IMR-90 (cell line): ENCODE data around the gene EXOG. TPM values are rescaled to one million over a fixed set of nuclear protein-coding genes. Genes with fewer than 3 reads are reported as not detected.

Experiments used
- ATAC-seq: fragments of 200-7000 bp; cut with Tn5 transposase; 2 replicates; pipeline ENCODE4 v1.9.1; 2020; ENCODE audit warnings: low read depth, mild to moderate bottlenecking, moderate library complexity
- BruUV-seq: library from RNA; stranded (reverse); fragments of 400-500 nt; replicated peaks from 2 replicates; lab custom pipeline; 2021; lab: Mats Ljungman, UMichigan
- CTCF ChIA-PET: fragments of 300-600 bp; formaldehyde crosslinking; extraction: SDS; loops from one replicate; lab custom pipeline; 2021; ENCODE audit warnings: antibody characterized with exemption; lab: Yijun Ruan, JAX
- POLR2A ChIA-PET: fragments of 300-600 bp; sonication (Branson Sonifier 250); formaldehyde crosslinking; loops from one replicate; lab custom pipeline; 2022; ENCODE audit warnings: antibody characterized with exemption; ENCODE audit not compliant: unreplicated experiment; lab: Charles Lee
- DNase-seq: peaks from one replicate; pipeline ENCODE4 v3.0.0; 2013
- H2AFZ ChIP-seq: replicated peaks from 2 replicates; pipeline ENCODE3; 2013; ENCODE audit warnings: low read length, mild to moderate bottlenecking; ENCODE audit not compliant: poor library complexity
- H2AK5ac ChIP-seq: 2 replicates; pipeline ENCODE4 v1.6.1; 2013; ENCODE audit warnings: low read depth, low read length, inconsistent platforms
- H2AK9ac ChIP-seq: replicated peaks from 2 replicates; pipeline ENCODE3; 2013; ENCODE audit warnings: mild to moderate bottlenecking, low read depth, low read length, moderate library complexity; ENCODE audit not compliant: poor library complexity
- H2BK120ac ChIP-seq: 2 replicates; pipeline ENCODE4 v1.6.1; 2013; ENCODE audit warnings: low read depth, low read length, inconsistent platforms
- H2BK15ac ChIP-seq: 3 replicates; pipeline ENCODE4 v1.6.1; 2013; ENCODE audit warnings: low read depth, low read length, inconsistent platforms
- H2BK20ac ChIP-seq: 2 replicates; pipeline ENCODE4 v1.6.1; 2013; ENCODE audit warnings: low read depth, mild to moderate bottlenecking, inconsistent platforms, low read length, moderate library complexity
- H2BK5ac ChIP-seq: 2 replicates; pipeline ENCODE4 v1.6.1; 2013; ENCODE audit warnings: mild to moderate bottlenecking, low read depth, low read length, inconsistent platforms; ENCODE audit not compliant: poor library complexity, severe bottlenecking
- H3K14ac ChIP-seq: replicated peaks from 2 replicates; pipeline ENCODE4 v1.6.1; 2013; ENCODE audit warnings: low read depth, low read length, inconsistent platforms
- H3K18ac ChIP-seq: 2 replicates; pipeline ENCODE4 v1.6.1; 2013; ENCODE audit warnings: low read depth, low read length, control low read depth
- H3K23ac ChIP-seq: 2 replicates; pipeline ENCODE4 v1.6.1; 2013; ENCODE audit warnings: low read depth, low read length, inconsistent platforms
- H3K27ac ChIP-seq: 2 replicates; pipeline ENCODE4 v1.5.1; 2013; ENCODE audit warnings: mild to moderate bottlenecking, control low read depth, low read length; ENCODE audit not compliant: insufficient read depth
- H3K27me3 ChIP-seq: 2 replicates; pipeline ENCODE4 v1.6.1; 2013; ENCODE audit warnings: low read length; ENCODE audit not compliant: control insufficient read depth, insufficient read depth
- H3K36me3 ChIP-seq: 2 replicates; pipeline ENCODE4 v1.6.1; 2013; ENCODE audit warnings: low read length, mixed read lengths; ENCODE audit not compliant: control insufficient read depth, insufficient read depth
- H3K4ac ChIP-seq: 2 replicates; pipeline ENCODE4 v1.6.1; 2013; ENCODE audit warnings: low read depth, low read length, inconsistent platforms
- H3K4me1 ChIP-seq: 2 replicates; pipeline ENCODE4 v1.6.1; 2013; ENCODE audit warnings: low read length, mixed read lengths; ENCODE audit not compliant: control insufficient read depth, insufficient read depth
- H3K4me2 ChIP-seq: 2 replicates; pipeline ENCODE4 v1.6.1; 2013; ENCODE audit warnings: low read depth, mild to moderate bottlenecking, control low read depth, low read length, moderate library complexity
- H3K4me3 ChIP-seq: 2 replicates; pipeline ENCODE4 v1.5.1; 2013; ENCODE audit warnings: low read depth, mild to moderate bottlenecking, control low read depth, low read length, moderate library complexity; ENCODE audit not compliant: insufficient read depth
- H3K56ac ChIP-seq: 2 replicates; pipeline ENCODE4 v1.6.1; 2013; ENCODE audit warnings: low read length, inconsistent platforms; ENCODE audit not compliant: insufficient read depth; ENCODE audit errors: extremely low read depth
- H3K79me1 ChIP-seq, 2 experiments: 2 replicates each; pipeline ENCODE4 v1.6.1; 2013; ENCODE audit warnings: low read length in 2 of 2, inconsistent platforms in 1 of 2, low read depth in 1 of 2
- H3K9ac ChIP-seq: 2 replicates; pipeline ENCODE4 v1.6.1; 2013; ENCODE audit warnings: low read depth, low read length, control low read depth
- H3K9me1 ChIP-seq: 2 replicates; pipeline ENCODE4 v1.6.1; 2013; ENCODE audit warnings: low read length, inconsistent platforms; ENCODE audit not compliant: insufficient read depth
- H3K9me3 ChIP-seq: 2 replicates; pipeline ENCODE4 v1.6.1; 2013; ENCODE audit warnings: low read length; ENCODE audit not compliant: control insufficient read depth, insufficient read depth
- H4K20me1 ChIP-seq: 2 replicates; pipeline ENCODE4 v1.6.1; 2013; ENCODE audit warnings: low read length, inconsistent platforms; ENCODE audit not compliant: insufficient read depth
- H4K5ac ChIP-seq: 2 replicates; pipeline ENCODE4 v1.6.1; 2013; ENCODE audit warnings: mild to moderate bottlenecking, low read depth, low read length, control low read depth
- H4K8ac ChIP-seq, 2 experiments: 2 replicates each; pipeline ENCODE4 v1.6.1; 2013; ENCODE audit warnings: low read depth in 2 of 2, low read length in 2 of 2, control low read depth in 1 of 2, inconsistent platforms in 1 of 2
- H4K91ac ChIP-seq: 2 replicates; pipeline ENCODE4 v1.6.1; 2013; ENCODE audit warnings: low read depth, low read length, inconsistent platforms; ENCODE audit not compliant: insufficient read depth
- BHLHE40 ChIP-seq: fragments of 150-350 bp; IDR thresholded peaks from 2 replicates; pipeline ENCODE4 v1.6.1; 2016; ENCODE audit warnings: mild to moderate bottlenecking, low read depth, low read length
- CEBPB ChIP-seq: IDR thresholded peaks from 2 replicates; pipeline ENCODE4 v1.6.1; 2012; ENCODE audit warnings: low read depth, low read length, improper control_type of control experiment
- CHD1 ChIP-seq: IDR thresholded peaks from 2 replicates; pipeline ENCODE4 v1.6.1; 2012; ENCODE audit warnings: low read depth, low read length, improper control_type of control experiment
- NFE2L2 ChIP-seq: fragments of 150-350 bp; IDR thresholded peaks from 2 replicates; pipeline ENCODE4 v1.6.1; 2016; ENCODE audit warnings: low read depth, mild to moderate bottlenecking, low read length
- POLR2A ChIP-seq: IDR thresholded peaks from 2 replicates; pipeline ENCODE4 v1.6.1; 2012; ENCODE audit warnings: mild to moderate bottlenecking, low read depth, low read length
- RAD21 ChIP-seq: IDR thresholded peaks from 2 replicates; pipeline ENCODE4 v1.6.1; 2012; ENCODE audit warnings: low read length, improper control_type of control experiment
- RCOR1 ChIP-seq: IDR thresholded peaks from 2 replicates; pipeline ENCODE4 v1.6.1; 2012; ENCODE audit warnings: mild to moderate bottlenecking, low read length, improper control_type of control experiment; ENCODE audit not compliant: insufficient replicate concordance
- RFX5 ChIP-seq: IDR thresholded peaks from 2 replicates; pipeline ENCODE4 v1.8.0; 2012; ENCODE audit warnings: low read depth, mild to moderate bottlenecking, low read length, moderate library complexity
- SMC3 ChIP-seq: fragments of 150-350 bp; IDR thresholded peaks from 2 replicates; pipeline ENCODE4 v1.6.1; 2016; ENCODE audit warnings: low read depth, mild to moderate bottlenecking, antibody characterized with exemption, low read length, moderate library complexity
- WGBS, 2 experiments: methylation state at CpG; one replicate each; pipeline versions ENCODE4 v1.1.5 to v1.1.7; 2013; ENCODE audit warnings: missing lambda C conversion rate in 2 of 2; ENCODE audit not compliant: insufficient read length in 1 of 2; ENCODE audit errors: extremely low coverage in 2 of 2; 5-methylcytosine and 5-hydroxymethylcytosine counted together
- dilution Hi-C: fragments of 300-500 bp; cut with HindIII; formaldehyde crosslinking; loops from one replicate; pipeline ENCODE4 v1.14.3; 2018; ENCODE audit warnings: low sequenced_read_pairs; ENCODE audit not compliant: unreplicated experiment
- in situ Hi-C: fragments of 300-500 bp; cut with MboI; formaldehyde crosslinking; loops from 3 replicates; pipeline ENCODE4 v1.14.3; 2019; ENCODE audit warnings: low sequenced_read_pairs, inconsistent platforms, mixed read lengths
- intact Hi-C: fragments of 100-400 bp; cut with micrococcal nuclease; formaldehyde crosslinking; loops from 2 replicates; pipeline ENCODE4 v1.10.0; 2022
- polyA plus RNA-seq, 3 experiments: library from polyadenylated mRNA; depleted of rRNA; stranded (reverse); fragments of >200 nt; gene quantifications; 2 replicates each; pipeline ENCODE4 v1.2.3, GENCODE V29; 2012; ENCODE audit warnings: low replicate concordance in 1 of 3
- total RNA-seq: library from RNA; depleted of rRNA; stranded (reverse); fragments of >200 nt; gene quantifications from 2 replicates; pipeline ENCODE4 v1.2.3, GENCODE V29; 2012
- TF ChIP-seq, protein P1 (sequence below): fragments of 150-350 bp; IDR thresholded peaks from 2 replicates; pipeline ENCODE4 v1.6.1; 2017; ENCODE audit warnings: mild to moderate bottlenecking, antibody characterized with exemption, low read length, low read depth
- TF ChIP-seq, protein P2 (sequence below): fragments of 150-350 bp; IDR thresholded peaks from 2 replicates; pipeline ENCODE4 v1.6.1; 2016; ENCODE audit warnings: low read depth, mild to moderate bottlenecking, low read length, moderate library complexity, borderline replicate concordance
- TF ChIP-seq, protein P3 (sequence below): conservative IDR thresholded peaks from 2 replicates; pipeline ENCODE4 v1.5.1; 2012; ENCODE audit warnings: mild to moderate bottlenecking, low read depth, low read length, improper control_type of control experiment

Gene EXOG
- total and polyA plus RNA-seq, 2 of the 4 experiments (the other 2 are of a cell fraction) = 10.2 to 15.0 TPM

DNA sequence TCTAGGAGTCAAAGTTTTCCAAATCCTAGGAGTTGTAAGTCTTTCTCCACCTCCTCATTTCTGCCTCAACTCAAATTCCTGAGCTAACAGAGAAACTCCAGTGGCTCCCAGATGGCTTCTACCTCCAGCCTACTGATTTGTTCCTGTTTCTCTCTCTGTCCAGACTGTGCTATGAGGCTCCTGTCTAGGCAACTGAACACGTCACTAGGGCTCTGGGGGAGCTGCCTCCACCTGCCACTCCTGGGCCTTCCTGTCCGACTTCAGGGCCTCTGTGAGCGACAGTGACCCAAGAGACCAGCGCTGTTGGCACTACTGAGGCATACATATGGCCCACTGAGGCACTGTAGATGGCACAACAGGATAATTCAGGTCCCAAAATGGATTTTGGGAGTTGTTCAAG is 71.4 kb downstream of the EXOG start:
- Histone ChIP-seq H2AFZ (no peak overlapping the region), H2BK120ac (no peak overlapping the region), H3K9me1 (no peaks in the 10 kb centered on the region), H4K91ac (no peak overlapping the region), H4K5ac (no peak overlapping the region), H4K20me1 (no peaks in the 10 kb centered on the region), H3K4me1 (no peaks in the 10 kb centered on the region), H3K4me2 (no peak overlapping the region), H2BK15ac (no peak overlapping the region), H3K9ac (no peak overlapping the region), H2AK5ac (no peak overlapping the region), H3K27me3 (no peaks in the 10 kb centered on the region), H3K14ac (no peak overlapping the region), H3K4me3 (no peak overlapping the region), H3K23ac (no peak overlapping the region), H2BK20ac (no peak overlapping the region), H3K27ac (no peak overlapping the region), H3K4ac (no peak overlapping the region), H3K9me3 (no peaks in the 10 kb centered on the region), H3K18ac (no peak overlapping the region), H3K56ac (no peak overlapping the region), H2AK9ac (no peak overlapping the region), H3K79me1 (no peaks in the 10 kb centered on the region), H3K36me3 (no peaks in the 10 kb centered on the region), H2BK5ac (no peak overlapping the region), H4K8ac (no peak overlapping the region)
- DNase-seq = no peak
- ChIA-PET POLR2A (no interaction called here), CTCF (no interaction called here)
- BruUV-seq = no TSS peak
- in situ Hi-C loops (no loop called here), dilution Hi-C loops (no loop called here), intact Hi-C loops (no loop called here)
- no peak for ATAC-seq
- 56% methylated on average over 1 of the region's 4 CpGs; no CpG with 5 or more reads in 1 of the 2 experiments for WGBS, 2 experiments
- no peak for TF ChIP-seq RCOR1
- TF ChIP-seq NFE2L2 = no peak
- no peak for TF ChIP-seq CHD1
- TF ChIP-seq RFX5 = no peak
- TF ChIP-seq BHLHE40 = no peak
- TF ChIP-seq POLR2A = no peak
- no peak for TF ChIP-seq CEBPB
- TF ChIP-seq, protein P1, sequence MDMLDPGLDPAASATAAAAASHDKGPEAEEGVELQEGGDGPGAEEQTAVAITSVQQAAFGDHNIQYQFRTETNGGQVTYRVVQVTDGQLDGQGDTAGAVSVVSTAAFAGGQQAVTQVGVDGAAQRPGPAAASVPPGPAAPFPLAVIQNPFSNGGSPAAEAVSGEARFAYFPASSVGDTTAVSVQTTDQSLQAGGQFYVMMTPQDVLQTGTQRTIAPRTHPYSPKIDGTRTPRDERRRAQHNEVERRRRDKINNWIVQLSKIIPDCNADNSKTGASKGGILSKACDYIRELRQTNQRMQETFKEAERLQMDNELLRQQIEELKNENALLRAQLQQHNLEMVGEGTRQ = no peak
- TF ChIP-seq SMC3 = no peak
- TF ChIP-seq RAD21 = no peak
- TF ChIP-seq, protein P2, sequence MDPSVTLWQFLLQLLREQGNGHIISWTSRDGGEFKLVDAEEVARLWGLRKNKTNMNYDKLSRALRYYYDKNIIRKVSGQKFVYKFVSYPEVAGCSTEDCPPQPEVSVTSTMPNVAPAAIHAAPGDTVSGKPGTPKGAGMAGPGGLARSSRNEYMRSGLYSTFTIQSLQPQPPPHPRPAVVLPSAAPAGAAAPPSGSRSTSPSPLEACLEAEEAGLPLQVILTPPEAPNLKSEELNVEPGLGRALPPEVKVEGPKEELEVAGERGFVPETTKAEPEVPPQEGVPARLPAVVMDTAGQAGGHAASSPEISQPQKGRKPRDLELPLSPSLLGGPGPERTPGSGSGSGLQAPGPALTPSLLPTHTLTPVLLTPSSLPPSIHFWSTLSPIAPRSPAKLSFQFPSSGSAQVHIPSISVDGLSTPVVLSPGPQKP = no peak
- TF ChIP-seq, protein P3, sequence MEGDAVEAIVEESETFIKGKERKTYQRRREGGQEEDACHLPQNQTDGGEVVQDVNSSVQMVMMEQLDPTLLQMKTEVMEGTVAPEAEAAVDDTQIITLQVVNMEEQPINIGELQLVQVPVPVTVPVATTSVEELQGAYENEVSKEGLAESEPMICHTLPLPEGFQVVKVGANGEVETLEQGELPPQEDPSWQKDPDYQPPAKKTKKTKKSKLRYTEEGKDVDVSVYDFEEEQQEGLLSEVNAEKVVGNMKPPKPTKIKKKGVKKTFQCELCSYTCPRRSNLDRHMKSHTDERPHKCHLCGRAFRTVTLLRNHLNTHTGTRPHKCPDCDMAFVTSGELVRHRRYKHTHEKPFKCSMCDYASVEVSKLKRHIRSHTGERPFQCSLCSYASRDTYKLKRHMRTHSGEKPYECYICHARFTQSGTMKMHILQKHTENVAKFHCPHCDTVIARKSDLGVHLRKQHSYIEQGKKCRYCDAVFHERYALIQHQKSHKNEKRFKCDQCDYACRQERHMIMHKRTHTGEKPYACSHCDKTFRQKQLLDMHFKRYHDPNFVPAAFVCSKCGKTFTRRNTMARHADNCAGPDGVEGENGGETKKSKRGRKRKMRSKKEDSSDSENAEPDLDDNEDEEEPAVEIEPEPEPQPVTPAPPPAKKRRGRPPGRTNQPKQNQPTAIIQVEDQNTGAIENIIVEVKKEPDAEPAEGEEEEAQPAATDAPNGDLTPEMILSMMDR = no peak
